ENCODE data around the gene AVL9. TPM values are rescaled to one million over a fixed set of nuclear protein-coding genes. Genes with fewer than 3 reads are reported as not detected.

The AVL9 gene
- total and polyA plus RNA-seq, 9 of the 15 experiments (the other 6 are each of a cell fraction or from before 2014, with no cell fraction given) = 6.4 to 66.2 (median 30.1) TPM

GRCh38 chr7:32490127-32490796, 5.0 kb upstream of the AVL9 start, which contains the start of gene LSM5 (continued):
- no peak for TF ChIP-seq PBX2 (CRISPR knock-in tag; IDR thresholded peaks at IDR 0.05; ENCODE audit: low read depth)
- peak; percentile 59; the same call in 1 of the 2 replicates for TF ChIP-seq PBX2 (tag; conservative IDR thresholded peaks at IDR 0.05; ENCODE audit: low read depth)
- TF ChIP-seq ZBTB43 (CRISPR knock-in tag; IDR thresholded peaks at IDR 0.05) = 0 out of 2 replicates have a peak, but pooled peaks have one; percentile 26
- TF ChIP-seq HMGXB4 (CRISPR knock-in tag; IDR thresholded peaks at IDR 0.05) = peak; percentile 72
- peak; percentile 67 for TF ChIP-seq CREB3L1 (IDR thresholded peaks at IDR 0.05; ENCODE audit: borderline replicate concordance, low read depth)
- TF ChIP-seq TAL1 (IDR thresholded peaks at IDR 0.05) = no peak; the same call in 1 of the 2 replicates
- no peak for TF ChIP-seq MCM3 (IDR thresholded peaks at IDR 0.05)
- peak; percentile 87 for TF ChIP-seq KDM5B (IDR thresholded peaks at IDR 0.05; ENCODE audit: insufficient replicate concordance, low read depth, low read length)
- 0 out of 2 replicates have a peak, but pooled peaks have one; percentile 46 for TF ChIP-seq ZNF384 (IDR thresholded peaks at IDR 0.05; ENCODE audit: low read depth, low read length)
- no peak for TF ChIP-seq MBD1 (CRISPR knock-in tag; IDR thresholded peaks at IDR 0.05)
- TF ChIP-seq TEAD4 (IDR thresholded peaks at IDR 0.05; ENCODE audit: low read length) = peak; percentile 30; the same call in 1 of the 2 replicates
- TF ChIP-seq TEAD4 (CRISPR knock-in tag; IDR thresholded peaks at IDR 0.05; ENCODE audit: borderline replicate concordance) = no peak
- TF ChIP-seq FOSL1 (tag; conservative IDR thresholded peaks at IDR 0.05) = 0 out of 2 replicates have a peak, but pooled peaks have one; percentile 49
- 0 out of 2 replicates have a peak, but pooled peaks have one; percentile 18 for TF ChIP-seq CEBPB (tag; IDR thresholded peaks at IDR 0.05)
- TF ChIP-seq SAP30 (IDR thresholded peaks at IDR 0.05; ENCODE audit: borderline replicate concordance, insufficient read depth, low read depth, low read length, poor library complexity, severe bottlenecking) = peak; percentile 94
- peak; percentile 68 to 97 (median 93) for TF ChIP-seq YY1 (IDR thresholded peaks at IDR 0.05; ENCODE audit: borderline replicate concordance in 1 of 3, control insufficient read depth in 1 of 3, extremely low read depth in 1 of 3, insufficient read depth in 3 of 3, insufficient read length in 1 of 3, insufficient replicate concordance in 2 of 3, low read depth in 1 of 3, low read length in 2 of 3)
- peak; percentile 68; the same call in 1 of the 2 replicates for TF ChIP-seq PHB (CRISPR knock-in tag; IDR thresholded peaks at IDR 0.05)

Data from K562 (cell line).